ENCODE data around the gene NPPC. TPM values are rescaled to one million over a fixed set of nuclear protein-coding genes. Genes with fewer than 3 reads are reported as not detected.
"Not testable (repeated sequence)": the region's sequence is repeated elsewhere in the genome, so short reads cannot be mapped to it uniquely, and the experiment has no call there.

Gene NPPC
- total and polyA plus RNA-seq, 2 donors: 0.37 to 1.4 TPM

- H3K36me3 ChIP-seq (ENCODE audit: insufficient read depth); H3K4me3 ChIP-seq (ENCODE audit: low read depth, low read length); DNase-seq (ENCODE audit: extremely low spot score); H3K27ac ChIP-seq (ENCODE audit: low read depth); H3K4me1 ChIP-seq (ENCODE audit: insufficient read depth): not testable (repeated sequence)
- WGBS: 72% methylated on average over 11 of the region's 11 CpGs
Observed at GRCh38 chr2:231947112-231947511, 20.9 kb upstream of the NPPC start.

DNA sequence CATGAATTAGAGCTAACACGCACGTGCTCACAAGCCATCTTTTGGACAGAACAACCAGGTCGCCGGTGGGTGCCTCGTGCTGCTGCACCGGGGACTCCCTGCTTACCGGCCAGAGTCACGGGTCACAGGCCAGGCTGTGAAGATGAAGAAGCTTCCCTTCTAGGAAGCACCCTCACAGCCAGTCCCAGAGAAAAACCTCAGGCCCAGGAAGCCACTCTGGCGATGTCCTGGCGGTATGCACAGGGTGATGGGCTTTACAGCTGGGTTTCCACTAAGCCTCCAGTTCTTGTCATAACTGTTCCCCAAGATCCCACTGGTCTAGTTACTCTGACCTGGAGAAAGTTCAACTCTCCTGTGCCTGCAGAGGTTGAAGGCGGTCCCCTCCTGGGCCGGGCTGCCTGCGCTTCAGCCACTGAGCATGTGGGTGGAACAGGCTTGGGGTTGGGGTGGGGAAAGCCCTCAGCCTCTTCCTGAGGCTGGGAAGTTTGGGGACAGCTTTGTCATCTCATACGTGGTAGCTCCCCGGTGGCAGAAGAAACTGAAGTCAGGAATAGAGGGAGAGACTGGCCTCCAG lies 20.1 kb upstream of the NPPC start:
- H3K4me3 ChIP-seq (ENCODE audit: low read depth, low read length): no peak overlapping the region
- no peak overlapping the region for H3K27ac ChIP-seq (ENCODE audit: low read depth)
- no peaks in the 10 kb centered on the region for H3K36me3 ChIP-seq (ENCODE audit: insufficient read depth)
- WGBS: 86% methylated on average over 15 of the region's 15 CpGs
- DNase-seq (ENCODE audit: extremely low spot score): no peak
- H3K4me1 ChIP-seq (ENCODE audit: insufficient read depth): no peaks in the 10 kb centered on the region

- Histone ChIP-seq H3K4me3 (ENCODE audit: low read depth, low read length) (no peak overlapping the region), H3K27ac (ENCODE audit: low read depth) (no peak overlapping the region), H3K36me3 (ENCODE audit: insufficient read depth) (no peaks in the 10 kb centered on the region), H3K4me1 (ENCODE audit: insufficient read depth) (no peaks in the 10 kb centered on the region)
- 82% methylated on average over 6 of the region's 6 CpGs for WGBS
- no peak for DNase-seq (ENCODE audit: extremely low spot score)
Observed at GRCh38 chr2:231942180-231942579, 16.0 kb upstream of the NPPC start.

- no peaks in the 10 kb centered on the region for H3K4me1 ChIP-seq (ENCODE audit: insufficient read depth)
- no peak overlapping the region for H3K4me3 ChIP-seq (ENCODE audit: low read depth, low read length)
- no peaks in the 10 kb centered on the region for H3K36me3 ChIP-seq (ENCODE audit: insufficient read depth)
- 83% methylated on average over 12 of the region's 12 CpGs for WGBS
- no peak for DNase-seq (ENCODE audit: extremely low spot score)
- no peak overlapping the region for H3K27ac ChIP-seq (ENCODE audit: low read depth)
Observed at GRCh38 chr2:231941673-231942072, 15.5 kb upstream of the NPPC start.

DNA sequence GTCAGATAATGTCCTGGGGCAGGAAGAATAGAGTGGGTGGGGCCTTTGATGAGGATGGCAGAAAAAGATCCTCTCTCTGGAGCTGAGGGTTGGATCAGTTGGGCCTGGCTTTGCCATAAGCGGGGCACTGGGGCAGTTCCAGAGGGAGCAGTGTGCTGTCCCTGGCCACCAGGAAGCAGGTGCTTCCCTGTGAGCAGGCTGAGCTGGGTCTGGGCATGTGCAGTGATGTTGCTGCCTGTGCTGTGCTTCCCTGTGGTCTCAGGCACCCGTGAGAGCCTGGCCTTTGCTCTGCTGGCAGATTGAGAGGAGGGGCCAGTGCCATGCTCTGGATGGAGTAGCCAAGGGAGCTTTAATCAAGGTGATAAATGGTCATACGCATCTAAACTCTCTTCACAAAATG lies 14.6 kb upstream of the NPPC start:
- 65% methylated on average over 3 of the region's 3 CpGs for WGBS
- no peaks in the 10 kb centered on the region for H3K4me1 ChIP-seq (ENCODE audit: insufficient read depth)
- H3K36me3 ChIP-seq (ENCODE audit: insufficient read depth): no peaks in the 10 kb centered on the region
- no peak overlapping the region for H3K4me3 ChIP-seq (ENCODE audit: low read depth, low read length)
- no peak overlapping the region for H3K27ac ChIP-seq (ENCODE audit: low read depth)
- DNase-seq (ENCODE audit: extremely low spot score): no peak

DNA sequence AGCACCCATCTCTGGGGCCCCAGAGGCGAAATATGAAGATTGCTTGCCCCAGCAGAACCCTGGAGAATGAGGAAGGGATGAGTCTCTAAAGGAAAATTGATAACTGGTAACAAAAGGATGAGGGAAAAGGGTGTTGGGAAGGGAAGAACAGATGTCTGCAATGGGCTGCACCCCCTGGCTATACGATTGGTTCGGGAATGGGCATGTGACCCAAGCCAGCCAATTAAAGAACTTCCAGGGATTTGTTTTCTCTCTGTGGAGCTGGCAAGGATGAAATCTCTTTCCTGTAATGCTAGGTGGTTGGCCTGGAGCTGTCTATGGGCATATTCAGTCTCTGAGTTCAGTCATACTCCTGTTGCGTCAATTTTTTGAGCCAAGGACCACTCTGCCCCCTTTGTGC lies 12.8 kb upstream of the NPPC start:
- no peak for DNase-seq (ENCODE audit: extremely low spot score)
- 95% methylated on average over 4 of the region's 4 CpGs for WGBS
- no peaks in the 10 kb centered on the region for H3K36me3 ChIP-seq (ENCODE audit: insufficient read depth)
- H3K4me1 ChIP-seq (ENCODE audit: insufficient read depth): no peaks in the 10 kb centered on the region
- H3K4me3 ChIP-seq (ENCODE audit: low read depth, low read length): no peak overlapping the region
- no peak overlapping the region for H3K27ac ChIP-seq (ENCODE audit: low read depth)

- WGBS: 89% methylated on average over 7 of the region's 7 CpGs
- no peaks in the 10 kb centered on the region for H3K4me1 ChIP-seq (ENCODE audit: insufficient read depth)
- no peak overlapping the region for H3K4me3 ChIP-seq (ENCODE audit: low read depth, low read length)
- H3K27ac ChIP-seq (ENCODE audit: low read depth): no peak overlapping the region
- DNase-seq (ENCODE audit: extremely low spot score): no peak
- H3K36me3 ChIP-seq (ENCODE audit: insufficient read depth): no peaks in the 10 kb centered on the region
Observed at GRCh38 chr2:231937057-231937456, 10.9 kb upstream of the NPPC start.

- WGBS: 87% methylated on average over 4 of the region's 4 CpGs
- H3K4me3 ChIP-seq (ENCODE audit: low read depth, low read length): no peak overlapping the region
- no peak for DNase-seq (ENCODE audit: extremely low spot score)
- H3K4me1 ChIP-seq (ENCODE audit: insufficient read depth): no peaks in the 10 kb centered on the region
- no peak overlapping the region for H3K27ac ChIP-seq (ENCODE audit: low read depth)
- H3K36me3 ChIP-seq (ENCODE audit: insufficient read depth): no peaks in the 10 kb centered on the region
Observed at GRCh38 chr2:231936491-231936890, 10.3 kb upstream of the NPPC start.

GRCh38 chr2:231935815-231936214 lies 9.6 kb upstream of the NPPC start:
- Histone ChIP-seq H3K4me1 (ENCODE audit: insufficient read depth) (no peaks in the 10 kb centered on the region), H3K36me3 (ENCODE audit: insufficient read depth) (no peaks in the 10 kb centered on the region), H3K4me3 (ENCODE audit: low read depth, low read length) (no peak overlapping the region), H3K27ac (ENCODE audit: low read depth) (no peak overlapping the region)
- 86% methylated on average over 1 of the region's 1 CpG for WGBS
- no peak for DNase-seq (ENCODE audit: extremely low spot score)

GRCh38 chr2:231935207-231935524 lies 9.0 kb upstream of the NPPC start:
- Histone ChIP-seq H3K27ac (ENCODE audit: low read depth) (no peak overlapping the region), H3K4me1 (ENCODE audit: insufficient read depth) (no peaks in the 10 kb centered on the region), H3K4me3 (ENCODE audit: low read depth, low read length) (no peak overlapping the region), H3K36me3 (ENCODE audit: insufficient read depth) (no peaks in the 10 kb centered on the region)
- DNase-seq (ENCODE audit: extremely low spot score): no peak
- WGBS: 58% methylated on average over 4 of the region's 4 CpGs

GRCh38 chr2:231934441-231935206 lies 8.4 kb upstream of the NPPC start:
- Histone ChIP-seq H3K27ac (ENCODE audit: low read depth) (no peak overlapping the region), H3K4me1 (ENCODE audit: insufficient read depth) (no peaks in the 10 kb centered on the region), H3K4me3 (ENCODE audit: low read depth, low read length) (no peak overlapping the region), H3K36me3 (ENCODE audit: insufficient read depth) (no peaks in the 10 kb centered on the region)
- 81% methylated on average over 8 of the region's 8 CpGs for WGBS
- no peak for DNase-seq (ENCODE audit: extremely low spot score)

DNA sequence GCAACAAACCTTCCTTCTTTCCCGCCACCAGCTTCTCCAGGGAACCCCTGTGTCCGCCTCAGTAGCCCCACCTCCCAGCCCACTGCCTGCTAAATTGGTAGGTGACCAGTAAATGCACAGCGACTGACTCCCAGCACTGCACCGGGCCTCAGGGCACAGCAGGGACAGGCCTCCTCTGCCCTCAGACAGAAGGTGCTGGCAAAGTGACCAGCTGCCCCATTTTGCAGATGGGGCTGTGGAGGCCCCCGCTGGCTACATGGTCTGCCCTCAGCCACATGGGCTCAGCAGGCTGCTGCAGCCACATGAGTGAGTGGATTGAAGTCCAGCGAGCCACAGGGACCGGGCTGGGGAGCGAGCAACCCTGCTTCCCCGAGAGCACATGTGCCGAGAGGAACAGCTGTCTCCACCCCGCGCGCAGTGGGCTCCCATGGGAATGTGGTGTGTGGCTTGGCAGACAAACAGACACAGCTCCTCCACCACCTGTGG lies 7.8 kb upstream of the NPPC start:
- no peaks in the 10 kb centered on the region for H3K36me3 ChIP-seq (ENCODE audit: insufficient read depth)
- DNase-seq (ENCODE audit: extremely low spot score): no peak
- WGBS: 83% methylated on average over 13 of the region's 13 CpGs

DNA sequence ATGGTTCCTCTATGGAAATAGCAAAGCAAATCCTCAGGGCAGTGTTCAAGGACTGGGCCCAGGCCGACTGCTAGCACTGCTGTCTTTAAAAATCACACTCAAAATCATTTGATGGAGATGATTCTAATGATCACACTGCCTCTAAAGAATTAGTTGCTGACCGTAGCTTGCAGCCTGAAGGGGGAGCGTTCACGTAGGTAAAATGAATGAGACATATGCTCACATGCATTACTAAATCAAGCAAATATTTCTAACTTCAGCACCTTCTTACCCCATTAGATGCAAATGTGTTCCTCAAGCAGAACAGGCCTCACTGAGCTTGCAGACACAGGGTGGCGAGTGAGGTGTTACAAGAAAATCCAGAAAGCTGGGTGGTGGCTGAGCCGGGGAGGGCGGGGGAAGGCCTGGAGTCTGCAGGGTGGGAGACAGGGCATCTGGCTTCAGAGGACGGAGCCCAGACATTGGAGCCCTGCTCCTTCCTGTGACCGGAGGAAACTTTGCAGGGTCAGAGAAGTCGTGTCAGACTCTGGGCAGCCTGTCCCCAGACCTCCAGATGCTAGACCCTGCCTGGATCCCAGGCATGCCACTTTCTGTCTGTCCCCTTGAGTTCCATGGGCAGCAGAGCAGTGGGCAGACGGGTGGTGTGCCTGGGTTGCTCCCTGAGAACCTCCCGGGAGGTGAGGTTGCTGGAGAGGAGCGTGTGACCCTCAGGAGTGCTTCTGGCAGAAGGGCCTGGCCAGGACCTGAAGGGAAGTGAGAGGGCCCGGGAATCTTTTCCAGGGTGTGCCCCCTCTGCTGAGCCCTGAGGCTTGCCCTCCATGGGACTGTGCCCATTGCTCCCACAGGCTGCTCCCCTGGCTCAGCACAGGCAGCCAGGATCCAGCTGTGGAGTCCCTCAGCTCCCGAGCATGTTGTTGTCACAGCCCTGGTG lies 7.1 kb upstream of the NPPC start:
- DNase-seq (ENCODE audit: extremely low spot score): no peak
- Histone ChIP-seq H3K27ac (ENCODE audit: low read depth) (no peak overlapping the region), H3K36me3 (ENCODE audit: insufficient read depth) (no peaks in the 10 kb centered on the region), H3K4me1 (ENCODE audit: insufficient read depth) (no peaks in the 10 kb centered on the region), H3K4me3 (ENCODE audit: low read depth, low read length) (no peak overlapping the region)
- WGBS: 80% methylated on average over 15 of the region's 15 CpGs

More for the DNA sequence above, 7.8 kb upstream of the NPPC start:
- Histone ChIP-seq H3K4me3 (ENCODE audit: low read depth, low read length) (no peak overlapping the region), H3K4me1 (ENCODE audit: insufficient read depth) (no peaks in the 10 kb centered on the region), H3K27ac (ENCODE audit: low read depth) (no peak overlapping the region)

DNA sequence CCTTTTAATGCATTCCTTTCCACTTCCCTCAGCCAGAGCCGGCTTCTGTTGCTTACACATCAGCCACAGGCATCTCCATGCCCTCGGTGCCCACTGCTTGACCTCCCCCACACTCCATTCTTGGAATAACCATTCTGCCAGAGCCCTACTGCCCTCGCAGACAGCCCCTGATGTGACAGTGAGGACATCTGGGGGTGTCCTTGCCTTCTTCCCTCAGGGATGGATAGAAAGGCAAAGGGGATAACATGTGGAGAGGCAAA lies 6.4 kb upstream of the NPPC start:
- H3K4me3 ChIP-seq (ENCODE audit: low read depth, low read length): no peak overlapping the region
- DNase-seq (ENCODE audit: extremely low spot score): no peak

More for the DNA sequence above, 6.4 kb upstream of the NPPC start:
- WGBS: 86% methylated on average over 3 of the region's 3 CpGs
- no peak overlapping the region for H3K27ac ChIP-seq (ENCODE audit: low read depth)
- no peaks in the 10 kb centered on the region for H3K4me1 ChIP-seq (ENCODE audit: insufficient read depth)
- no peaks in the 10 kb centered on the region for H3K36me3 ChIP-seq (ENCODE audit: insufficient read depth)

Measured in urinary bladder (tissue), 4 donors.